ENCODE data around the gene NUCB2.
"Not testable (repeated sequence)": the region's sequence is repeated elsewhere in the genome, so short reads cannot be mapped to it uniquely, and the experiment has no call there.

NUCB2 gene

GRCh38 chr11:17266781-17267180, 9.8 kb upstream of the NUCB2 start:
- POLR2A ChIA-PET, result no interaction called here
- CTCF ChIA-PET, result no interaction called here
- no peak for TF ChIP-seq CTCF (IDR thresholded peaks at IDR 0.05; ENCODE audit: insufficient read depth, low read length, missing control alignments)
- H3K4me3 ChIP-seq (ENCODE audit: low read depth, low read length), result no peak overlapping the region
- DNase-seq (ENCODE audit: low read depth, low spot score), result no peak

- H3K4me3 ChIP-seq (ENCODE audit: low read depth, low read length), result no peak overlapping the region
- no peak for TF ChIP-seq CTCF (IDR thresholded peaks at IDR 0.05; ENCODE audit: insufficient read depth, low read length, missing control alignments)
- POLR2A ChIA-PET, result interaction anchor here (0.5 to 1.0 kb wide), 2 partner anchors 9 to 139 kb away, joined by 6 to 7 read pairs; partner anchors contain the start of gene NUCB2
- CTCF ChIA-PET, result interaction anchor here (1.1 kb wide), 1 partner anchor 13 kb away, joined by 3 read pairs; no protein-coding TSS in a partner anchor
- DNase-seq (ENCODE audit: low read depth, low spot score), result no peak
Measured at GRCh38 chr11:17267576-17267975, 9.0 kb upstream of the NUCB2 start.

- CTCF ChIA-PET, result interaction anchor here (1.5 kb wide), 1 partner anchor 39 kb away, joined by 5 read pairs; no protein-coding TSS in a partner anchor
- DNase-seq (ENCODE audit: low read depth, low spot score); H3K4me3 ChIP-seq (ENCODE audit: low read depth, low read length): not testable (repeated sequence)
- POLR2A ChIA-PET, result interaction anchor here (1.0 kb wide), 1 partner anchor 8 kb away, joined by 7 read pairs; the partner anchor contains the start of gene NUCB2
Measured at GRCh38 chr11:17268500-17268899, 8.0 kb upstream of the NUCB2 start.

DNA sequence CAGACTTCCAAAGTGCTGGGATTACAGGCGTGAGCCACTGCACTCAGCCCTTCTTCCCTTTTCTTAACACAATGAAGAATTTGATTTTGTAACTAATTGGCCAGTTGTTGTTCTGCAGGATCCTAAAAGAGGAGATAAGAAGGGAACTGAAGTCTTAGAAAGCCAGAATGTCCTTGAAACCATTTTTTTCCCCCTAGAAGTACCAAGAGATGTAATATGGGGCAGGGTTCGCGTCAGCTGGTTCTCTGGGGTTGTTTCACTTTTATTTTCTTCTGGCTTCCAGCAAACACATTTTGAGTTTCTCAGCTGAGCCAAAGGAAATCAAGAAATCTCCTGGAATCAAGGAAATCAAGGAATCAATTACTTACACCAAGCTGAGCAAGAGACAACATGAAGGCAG, 7.6 kb upstream of the NUCB2 start:
- DNase-seq (ENCODE audit: low read depth, low spot score), result no peak
- ChIA-PET CTCF (interaction anchor here (0.8 to 1.5 kb wide), 2 partner anchors 23 to 39 kb away, joined by 3 to 5 read pairs; no protein-coding TSS in a partner anchor), POLR2A (no interaction called here)
- no peak for TF ChIP-seq CTCF (IDR thresholded peaks at IDR 0.05; ENCODE audit: insufficient read depth, low read length, missing control alignments)
- H3K4me3 ChIP-seq (ENCODE audit: low read depth, low read length), result no peak overlapping the region

GRCh38 chr11:17272801-17273200, 3.7 kb upstream of the NUCB2 start:
- no peak overlapping the region for H3K4me3 ChIP-seq (ENCODE audit: low read depth, low read length)
- no peak for TF ChIP-seq CTCF (IDR thresholded peaks at IDR 0.05; ENCODE audit: insufficient read depth, low read length, missing control alignments)
- ChIA-PET POLR2A (no interaction called here), CTCF (interaction anchor here (1.0 kb wide), 1 partner anchor 232 kb away, joined by 3 read pairs; no protein-coding TSS in a partner anchor)
- no peak for DNase-seq (ENCODE audit: low read depth, low spot score)

- ChIA-PET POLR2A (interaction anchor here (0.7 kb wide), 1 partner anchor 20 kb away, joined by 3 read pairs; no protein-coding TSS in a partner anchor), CTCF (interaction anchor here (1.0 kb wide), 1 partner anchor 231 kb away, joined by 3 read pairs; no protein-coding TSS in a partner anchor)
- H3K4me3 ChIP-seq (ENCODE audit: low read depth, low read length), result no peak overlapping the region
Measured at GRCh38 chr11:17273211-17273610, 3.3 kb upstream of the NUCB2 start.

More at GRCh38 chr11:17273211-17273610, 3.3 kb upstream of the NUCB2 start:
- no peak for DNase-seq (ENCODE audit: low read depth, low spot score)
- no peak for TF ChIP-seq CTCF (IDR thresholded peaks at IDR 0.05; ENCODE audit: insufficient read depth, low read length, missing control alignments)

Measured in AG04449 (cell line).